GM23338 (cell line): ENCODE data around the gene GNG7. TPM values are rescaled to one million over a fixed set of nuclear protein-coding genes. Genes with fewer than 3 reads are reported as not detected.

Experiments used
- CREB1 ChIP-seq: fragments of 250-450 bp; sonication (Bioruptor Pico); IDR thresholded peaks from 2 replicates; pipeline ENCODE4 v1.5.0; 2020; ENCODE audit warnings: low read depth, mild to moderate bottlenecking, moderate library complexity
- EZH2phosphoT487 ChIP-seq: fragments of 200-600 bp; sonication (generic); IDR thresholded peaks from one replicate; pipeline ENCODE4 v1.8.1; 2018; ENCODE audit warnings: antibody characterized with exemption; ENCODE audit not compliant: unreplicated experiment
- NANOG ChIP-seq: IDR thresholded peaks from 2 replicates; pipeline ENCODE4 v1.6.1; 2016; ENCODE audit warnings: antibody characterized with exemption, borderline replicate concordance
- STAT1 ChIP-seq: IDR thresholded peaks from one replicate; pipeline ENCODE4 v1.6.1; 2016; ENCODE audit warnings: antibody characterized with exemption; ENCODE audit not compliant: unreplicated experiment
- ZNF114 ChIP-seq: fragments of 250-450 bp; sonication (Bioruptor Pico); IDR thresholded peaks from 2 replicates; pipeline ENCODE4 v1.5.0; 2020; ENCODE audit warnings: mild to moderate bottlenecking, moderate library complexity
- polyA plus RNA-seq: library from polyadenylated mRNA; unstranded; fragments of >200 nt; fragmentation: Nextera tagmentation; extraction: Ambion mirVana; gene quantifications from 2 replicates; pipeline ENCODE4 v1.2.1, GENCODE V29; 2016
- total RNA-seq: library from RNA; depleted of rRNA; stranded (reverse); fragments of >200 nt; shearing (Covaris generic); gene quantifications from 2 replicates; pipeline ENCODE4 v1.2.3, GENCODE V29; 2014
- TF ChIP-seq, protein P1 (sequence below): fragments of 250-450 bp; sonication (Bioruptor Pico); IDR thresholded peaks from 2 replicates; pipeline ENCODE4 v1.5.0; 2020; ENCODE audit warnings: mild to moderate bottlenecking, moderate library complexity
- TF ChIP-seq, protein P2 (sequence below): IDR thresholded peaks from one replicate; pipeline ENCODE4 v1.6.1; 2018; ENCODE audit warnings: antibody characterized with exemption; ENCODE audit not compliant: unreplicated experiment

GNG7 gene
- total and polyA plus RNA-seq, 2 experiments from 2014 or later = 5.1 to 5.4 TPM

DNA sequence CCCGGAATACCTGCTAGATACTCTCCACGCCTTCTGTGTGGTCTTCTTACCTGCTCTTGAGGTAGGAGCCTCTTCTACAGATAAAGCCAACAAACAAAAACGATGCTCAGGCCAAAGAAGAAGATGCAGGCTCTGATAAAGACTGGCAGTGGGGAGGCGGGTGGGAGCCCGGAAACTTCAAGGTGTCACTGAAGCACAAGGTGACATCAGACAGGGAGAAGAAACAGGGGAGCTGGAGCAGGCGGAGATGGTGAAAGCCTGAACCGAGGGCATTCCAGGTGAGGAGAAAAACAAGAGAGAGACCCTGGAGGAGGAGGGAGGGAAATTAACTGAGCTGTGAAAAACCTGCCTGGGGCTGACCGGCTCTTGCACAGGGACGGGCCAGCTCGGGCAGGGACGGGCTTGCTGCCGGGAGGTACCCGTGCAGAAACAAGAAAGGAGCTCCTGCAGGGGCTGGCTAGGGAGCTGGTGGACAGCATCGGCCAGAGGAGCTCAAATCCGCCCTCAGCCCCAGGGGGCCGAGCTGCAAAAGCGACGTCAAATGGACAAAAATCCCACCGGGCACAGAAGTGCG, 19.0 kb downstream of the GNG7 start (continued):
- TF ChIP-seq, protein P1, sequence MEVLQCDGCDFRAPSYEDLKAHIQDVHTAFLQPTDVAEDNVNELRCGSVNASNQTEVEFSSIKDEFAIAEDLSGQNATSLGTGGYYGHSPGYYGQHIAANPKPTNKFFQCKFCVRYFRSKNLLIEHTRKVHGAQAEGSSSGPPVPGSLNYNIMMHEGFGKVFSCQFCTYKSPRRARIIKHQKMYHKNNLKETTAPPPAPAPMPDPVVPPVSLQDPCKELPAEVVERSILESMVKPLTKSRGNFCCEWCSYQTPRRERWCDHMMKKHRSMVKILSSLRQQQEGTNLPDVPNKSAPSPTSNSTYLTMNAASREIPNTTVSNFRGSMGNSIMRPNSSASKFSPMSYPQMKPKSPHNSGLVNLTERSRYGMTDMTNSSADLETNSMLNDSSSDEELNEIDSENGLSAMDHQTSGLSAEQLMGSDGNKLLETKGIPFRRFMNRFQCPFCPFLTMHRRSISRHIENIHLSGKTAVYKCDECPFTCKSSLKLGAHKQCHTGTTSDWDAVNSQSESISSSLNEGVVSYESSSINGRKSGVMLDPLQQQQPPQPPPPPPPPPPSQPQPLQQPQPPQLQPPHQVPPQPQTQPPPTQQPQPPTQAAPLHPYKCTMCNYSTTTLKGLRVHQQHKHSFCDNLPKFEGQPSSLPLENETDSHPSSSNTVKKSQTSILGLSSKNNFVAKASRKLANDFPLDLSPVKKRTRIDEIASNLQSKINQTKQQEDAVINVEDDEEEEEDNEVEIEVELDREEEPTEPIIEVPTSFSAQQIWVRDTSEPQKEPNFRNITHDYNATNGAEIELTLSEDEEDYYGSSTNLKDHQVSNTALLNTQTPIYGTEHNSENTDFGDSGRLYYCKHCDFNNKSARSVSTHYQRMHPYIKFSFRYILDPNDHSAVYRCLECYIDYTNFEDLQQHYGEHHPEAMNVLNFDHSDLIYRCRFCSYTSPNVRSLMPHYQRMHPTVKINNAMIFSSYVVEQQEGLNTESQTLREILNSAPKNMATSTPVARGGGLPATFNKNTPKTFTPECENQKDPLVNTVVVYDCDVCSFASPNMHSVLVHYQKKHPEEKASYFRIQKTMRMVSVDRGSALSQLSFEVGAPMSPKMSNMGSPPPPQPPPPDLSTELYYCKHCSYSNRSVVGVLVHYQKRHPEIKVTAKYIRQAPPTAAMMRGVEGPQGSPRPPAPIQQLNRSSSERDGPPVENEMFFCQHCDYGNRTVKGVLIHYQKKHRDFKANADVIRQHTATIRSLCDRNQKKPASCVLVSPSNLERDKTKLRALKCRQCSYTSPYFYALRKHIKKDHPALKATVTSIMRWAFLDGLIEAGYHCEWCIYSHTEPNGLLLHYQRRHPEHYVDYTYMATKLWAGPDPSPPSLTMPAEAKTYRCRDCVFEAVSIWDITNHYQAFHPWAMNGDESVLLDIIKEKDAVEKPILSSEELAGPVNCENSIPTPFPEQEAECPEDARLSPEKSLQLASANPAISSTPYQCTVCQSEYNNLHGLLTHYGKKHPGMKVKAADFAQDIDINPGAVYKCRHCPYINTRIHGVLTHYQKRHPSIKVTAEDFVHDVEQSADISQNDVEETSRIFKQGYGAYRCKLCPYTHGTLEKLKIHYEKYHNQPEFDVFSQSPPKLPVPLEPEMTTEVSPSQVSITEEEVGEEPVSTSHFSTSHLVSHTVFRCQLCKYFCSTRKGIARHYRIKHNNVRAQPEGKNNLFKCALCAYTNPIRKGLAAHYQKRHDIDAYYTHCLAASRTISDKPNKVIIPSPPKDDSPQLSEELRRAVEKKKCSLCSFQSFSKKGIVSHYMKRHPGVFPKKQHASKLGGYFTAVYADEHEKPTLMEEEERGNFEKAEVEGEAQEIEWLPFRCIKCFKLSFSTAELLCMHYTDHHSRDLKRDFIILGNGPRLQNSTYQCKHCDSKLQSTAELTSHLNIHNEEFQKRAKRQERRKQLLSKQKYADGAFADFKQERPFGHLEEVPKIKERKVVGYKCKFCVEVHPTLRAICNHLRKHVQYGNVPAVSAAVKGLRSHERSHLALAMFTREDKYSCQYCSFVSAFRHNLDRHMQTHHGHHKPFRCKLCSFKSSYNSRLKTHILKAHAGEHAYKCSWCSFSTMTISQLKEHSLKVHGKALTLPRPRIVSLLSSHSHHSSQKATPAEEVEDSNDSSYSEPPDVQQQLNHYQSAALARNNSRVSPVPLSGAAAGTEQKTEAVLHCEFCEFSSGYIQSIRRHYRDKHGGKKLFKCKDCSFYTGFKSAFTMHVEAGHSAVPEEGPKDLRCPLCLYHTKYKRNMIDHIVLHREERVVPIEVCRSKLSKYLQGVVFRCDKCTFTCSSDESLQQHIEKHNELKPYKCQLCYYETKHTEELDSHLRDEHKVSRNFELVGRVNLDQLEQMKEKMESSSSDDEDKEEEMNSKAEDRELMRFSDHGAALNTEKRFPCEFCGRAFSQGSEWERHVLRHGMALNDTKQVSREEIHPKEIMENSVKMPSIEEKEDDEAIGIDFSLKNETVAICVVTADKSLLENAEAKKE = no peak
- TF ChIP-seq, protein P2, sequence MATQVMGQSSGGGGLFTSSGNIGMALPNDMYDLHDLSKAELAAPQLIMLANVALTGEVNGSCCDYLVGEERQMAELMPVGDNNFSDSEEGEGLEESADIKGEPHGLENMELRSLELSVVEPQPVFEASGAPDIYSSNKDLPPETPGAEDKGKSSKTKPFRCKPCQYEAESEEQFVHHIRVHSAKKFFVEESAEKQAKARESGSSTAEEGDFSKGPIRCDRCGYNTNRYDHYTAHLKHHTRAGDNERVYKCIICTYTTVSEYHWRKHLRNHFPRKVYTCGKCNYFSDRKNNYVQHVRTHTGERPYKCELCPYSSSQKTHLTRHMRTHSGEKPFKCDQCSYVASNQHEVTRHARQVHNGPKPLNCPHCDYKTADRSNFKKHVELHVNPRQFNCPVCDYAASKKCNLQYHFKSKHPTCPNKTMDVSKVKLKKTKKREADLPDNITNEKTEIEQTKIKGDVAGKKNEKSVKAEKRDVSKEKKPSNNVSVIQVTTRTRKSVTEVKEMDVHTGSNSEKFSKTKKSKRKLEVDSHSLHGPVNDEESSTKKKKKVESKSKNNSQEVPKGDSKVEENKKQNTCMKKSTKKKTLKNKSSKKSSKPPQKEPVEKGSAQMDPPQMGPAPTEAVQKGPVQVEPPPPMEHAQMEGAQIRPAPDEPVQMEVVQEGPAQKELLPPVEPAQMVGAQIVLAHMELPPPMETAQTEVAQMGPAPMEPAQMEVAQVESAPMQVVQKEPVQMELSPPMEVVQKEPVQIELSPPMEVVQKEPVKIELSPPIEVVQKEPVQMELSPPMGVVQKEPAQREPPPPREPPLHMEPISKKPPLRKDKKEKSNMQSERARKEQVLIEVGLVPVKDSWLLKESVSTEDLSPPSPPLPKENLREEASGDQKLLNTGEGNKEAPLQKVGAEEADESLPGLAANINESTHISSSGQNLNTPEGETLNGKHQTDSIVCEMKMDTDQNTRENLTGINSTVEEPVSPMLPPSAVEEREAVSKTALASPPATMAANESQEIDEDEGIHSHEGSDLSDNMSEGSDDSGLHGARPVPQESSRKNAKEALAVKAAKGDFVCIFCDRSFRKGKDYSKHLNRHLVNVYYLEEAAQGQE = no peak
- TF ChIP-seq ZNF114 (CRISPR knock-in tag) = no peak
- TF ChIP-seq CREB1 (CRISPR knock-in tag) = no peak
- TF ChIP-seq NANOG = no peak
- TF ChIP-seq STAT1 = no peak
- TF ChIP-seq EZH2phosphoT487 = no peak
